HepG2 (cell line): ENCODE measurements around the gene NOXA1. TPM values are rescaled to one million over a fixed set of nuclear protein-coding genes. Genes with fewer than 3 reads are reported as not detected.
"Not testable (repeated sequence)": the region's sequence is repeated elsewhere in the genome, so short reads cannot be mapped to it uniquely, and the experiment has no call there.

Experiments
- ATAC-seq: fragments of 200-7000 bp; cut with Tn5 transposase; 3 replicates; pipeline ENCODE4 v1.9.1; 2020; ENCODE audit warnings: mild to moderate bottlenecking, moderate library complexity
- BruUV-seq: library from RNA; stranded (reverse); fragments of 400-500 nt; replicated peaks from 2 replicates; lab custom pipeline; 2021; lab: Mats Ljungman, UMichigan
- CTCF ChIA-PET: fragments of 300-600 bp; formaldehyde crosslinking; extraction: SDS; loops from one replicate; lab custom pipeline; 2021; ENCODE audit warnings: low total read pairs, inconsistent platforms, low intra/inter-chr PET ratio; lab: Yijun Ruan, JAX
- POLR2A ChIA-PET: fragments of 350-600 bp; sonication (Branson Sonifier 250); formaldehyde crosslinking; loops from one replicate; lab custom pipeline; 2020; ENCODE audit warnings: antibody characterized with exemption, inconsistent platforms; lab: Yijun Ruan, JAX
- DNase-seq: peaks from one replicate; pipeline ENCODE4 v3.0.0-alpha.2; 2015; ENCODE audit warnings: low spot score
- FAIRE-seq: peaks from 3 replicates; lab custom pipeline; 2011; peaks lifted over from hg19 to GRCh38; lab: Jason Lieb, UNC
- H2AFZ ChIP-seq: one replicate; pipeline ENCODE4 v1.6.1; 2011; ENCODE audit warnings: low read length, inconsistent platforms
- H3K27ac ChIP-seq: fragments of 300-600 bp; 3 replicates; pipeline ENCODE4 v1.8.0; 2011; ENCODE audit warnings: mixed run types, mild to moderate bottlenecking, mixed read lengths, low read length, inconsistent platforms; ENCODE audit not compliant: insufficient read depth; ENCODE audit errors: extremely low read length
- H3K27me3 ChIP-seq, 2 experiments: fragments of 200-600 bp in 1 of 2; 2 replicates in 1 of 2; 3 replicates in 1 of 2; pipeline versions ENCODE4 v1.6.0 to v1.8.0; 2011; ENCODE audit warnings: low read length in 2 of 2, mild to moderate bottlenecking in 2 of 2, moderate library complexity in 2 of 2, inconsistent platforms in 1 of 2; ENCODE audit not compliant: insufficient read depth in 2 of 2, control insufficient read depth in 1 of 2
- H3K36me3 ChIP-seq, 2 experiments: fragments of 200-600 bp in 1 of 2; replicated peaks in 1 of 2; 2 replicates in 1 of 2; 3 replicates in 1 of 2; pipeline versions ENCODE4 v1.5.1 to v1.8.0; 2011; ENCODE audit warnings: low read length in 2 of 2, inconsistent platforms in 1 of 2; ENCODE audit not compliant: insufficient read depth in 2 of 2, control insufficient read depth in 1 of 2
- H3K4me1 ChIP-seq: 2 replicates; pipeline ENCODE4 v1.5.1; 2012; ENCODE audit warnings: low read length, inconsistent platforms; ENCODE audit not compliant: insufficient read depth
- H3K4me2 ChIP-seq: 2 replicates; pipeline ENCODE4 v1.6.0; 2011; ENCODE audit warnings: low read depth, low read length, inconsistent platforms
- H3K4me3 ChIP-seq, 3 experiments: fragments of 200-600 bp in 1 of 3; sonication (generic), shearing (Covaris generic) in 1 of 3; replicated peaks in 1 of 3; 2 replicates each; pipeline ENCODE4 v1.5.1; 2011 to 2016; ENCODE audit warnings: low read length in 3 of 3, inconsistent platforms in 2 of 3, low read depth in 2 of 3, mild to moderate bottlenecking in 2 of 3, control low read depth in 1 of 3, mixed read lengths in 1 of 3; ENCODE audit not compliant: insufficient read depth in 1 of 3
- H3K79me2 ChIP-seq: one replicate; pipeline ENCODE4 v1.6.1; 2011; ENCODE audit warnings: low read length, inconsistent platforms; ENCODE audit not compliant: insufficient read depth
- H3K9ac ChIP-seq: 2 replicates; pipeline ENCODE4 v1.6.0; 2011; ENCODE audit warnings: mild to moderate bottlenecking, low read depth, low read length, inconsistent platforms; ENCODE audit not compliant: insufficient read depth
- H3K9me3 ChIP-seq: 2 replicates; pipeline ENCODE4 v1.5.1; 2012; ENCODE audit warnings: mild to moderate bottlenecking, low read length
- H4K20me1 ChIP-seq: 2 replicates; pipeline ENCODE4 v1.6.0; 2011; ENCODE audit warnings: inconsistent platforms, mild to moderate bottlenecking, low read length, moderate library complexity; ENCODE audit not compliant: insufficient read depth
- AGO1 ChIP-seq: fragments of 200-400 bp; formaldehyde crosslinking; IDR thresholded peaks from 2 replicates; pipeline ENCODE4 v1.6.1; 2017; ENCODE audit warnings: mild to moderate bottlenecking, low read depth, low read length, moderate library complexity; ENCODE audit not compliant: poor library complexity, severe bottlenecking
- ESRRA ChIP-seq: sonication (generic); formaldehyde crosslinking; IDR thresholded peaks from 2 replicates; pipeline ENCODE4 v1.5.1; 2020; ENCODE audit warnings: mild to moderate bottlenecking, low read depth, missing genetic modification reagents
- HNRNPL ChIP-seq: fragments of 200-400 bp; formaldehyde crosslinking; IDR thresholded peaks from 2 replicates; pipeline ENCODE4 v1.6.1; 2017; ENCODE audit warnings: mild to moderate bottlenecking, low read depth, low read length
- NKX3-1 ChIP-seq: sonication (generic); formaldehyde crosslinking; IDR thresholded peaks from 2 replicates; pipeline ENCODE4 v1.5.0; 2020; ENCODE audit warnings: missing genetic modification reagents
- SNAPC2 ChIP-seq: sonication (generic); formaldehyde crosslinking; IDR thresholded peaks from 2 replicates; pipeline ENCODE4 v1.8.1; 2022; ENCODE audit warnings: mild to moderate bottlenecking, missing genetic modification reagents
- ZC3H4 ChIP-seq: sonication (generic); formaldehyde crosslinking; IDR thresholded peaks from 2 replicates; pipeline ENCODE4 v1.4.0; 2020; ENCODE audit warnings: missing genetic modification reagents, borderline replicate concordance
- ZNF572 ChIP-seq: sonication (generic); formaldehyde crosslinking; IDR thresholded peaks from 2 replicates; pipeline ENCODE4 v1.5.1; 2020; ENCODE audit warnings: mild to moderate bottlenecking, missing genetic modification reagents
- ZSCAN25 ChIP-seq: sonication (generic); formaldehyde crosslinking; IDR thresholded peaks from 2 replicates; pipeline ENCODE4 v1.8.0; 2022; ENCODE audit warnings: mild to moderate bottlenecking, missing genetic modification reagents
- WGBS: methylation state at CpG from one replicate; pipeline ENCODE4 v1.1.6; 2017; ENCODE audit warnings: low lambda C conversion rate; 5-methylcytosine and 5-hydroxymethylcytosine counted together
- in situ Hi-C: cut with HindIII; loops from 2 replicates; pipeline ENCODE4 v1.10.0; 2017; ENCODE audit warnings: low pct_unique_long_range_greater_than_20kb; ENCODE audit not compliant: extremely low pct_ligation_motif_present
- intact Hi-C: fragments of 100-400 bp; cut with micrococcal nuclease; formaldehyde crosslinking; loops from one replicate; pipeline ENCODE4 v1.10.0; 2022; ENCODE audit not compliant: unreplicated experiment
- polyA plus RNA-seq, 8 experiments: library from polyadenylated mRNA; depleted of rRNA in 3 of 8; stranded (reverse) in 7 of 8; unstranded in 1 of 8; fragments of >200 nt; fragmentation: Illumina TruSeq in 4 of 8; extraction: Trizol in 4 of 8; gene quantifications; 2 replicates each; pipeline versions ENCODE4 v1.2.1 to v1.2.3, GENCODE V29; 2011 to 2016; ENCODE audit warnings: low read depth in 4 of 8, missing spikeins in 1 of 8, mixed read lengths in 1 of 8; ENCODE audit not compliant: insufficient read depth in 1 of 8
- total RNA-seq, 5 experiments: library from RNA; depleted of rRNA; stranded (reverse); fragments of >200 nt; fragmentation: Illumina TruSeq; extraction: Trizol; gene quantifications; 2 replicates each; pipeline ENCODE4 v1.2.3, GENCODE V29; 2016; ENCODE audit warnings: low read depth in 1 of 5
- TF ChIP-seq, protein P1 (sequence below): sonication (generic); formaldehyde crosslinking; IDR thresholded peaks from 2 replicates; pipeline ENCODE4 v1.5.1; 2020; ENCODE audit warnings: mild to moderate bottlenecking, missing genetic modification reagents, moderate library complexity
- TF ChIP-seq, protein P2 (sequence below): sonication (generic); formaldehyde crosslinking; IDR thresholded peaks from 2 replicates; pipeline ENCODE4 v1.4.0; 2020; ENCODE audit warnings: missing genetic modification reagents

Gene NOXA1
- total and polyA plus RNA-seq, 2 of the 13 experiments (the other 11 are each of a cell fraction or from before 2014, with no cell fraction given) = 0.78 to 1.2 TPM

- DNase-seq, ATAC-seq, intact Hi-C loops, H3K9ac ChIP-seq, H3K4me2 ChIP-seq, in situ Hi-C loops, H3K27ac ChIP-seq, BruUV-seq, H2AFZ ChIP-seq, H3K79me2 ChIP-seq, H3K9me3 ChIP-seq, H4K20me1 ChIP-seq, CTCF ChIA-PET, H3K4me3 ChIP-seq, FAIRE-seq, H3K27me3 ChIP-seq, POLR2A ChIA-PET, H3K36me3 ChIP-seq: not testable (repeated sequence)
- TF ChIP-seq ZSCAN25 (CRISPR knock-in tag) = peak; percentile 95
- WGBS = 63% methylated on average over 12 of the region's 12 CpGs
- peaks cover 45% of the 10 kb centered on the region for H3K4me1 ChIP-seq
Observed at GRCh38 chr9:137386507-137387113, 36.6 kb upstream of the NOXA1 start.

- Histone ChIP-seq H3K9ac (no peak overlapping the region), H3K36me3 (no peaks in the 10 kb centered on the region), H3K9me3 (no peaks in the 10 kb centered on the region), H3K4me3 (peak overlapping the region in 2 of 3 experiments; percentile 5 to 9; a peak in 1 of 6 replicates), H2AFZ (no peak overlapping the region), H3K27ac (no peak overlapping the region), H3K4me1 (peaks cover 42% of the 10 kb centered on the region), H3K79me2 (no peaks in the 10 kb centered on the region), H4K20me1 (no peaks in the 10 kb centered on the region), H3K4me2 (peak overlapping the region; percentile 28), H3K27me3 (no peaks in the 10 kb centered on the region; a peak in 1 of 5 replicates)
- BruUV-seq = no TSS peak
- 52% methylated on average over 9 of the region's 34 CpGs for WGBS
- FAIRE-seq (no peak), DNase-seq (no peak), ATAC-seq (peak; percentile 8; the same call in 2 of the 3 replicates)
- CTCF ChIA-PET = no interaction called here
- POLR2A ChIA-PET = no interaction called here
- intact Hi-C loops (no loop called here), in situ Hi-C loops (no loop called here)
- TF ChIP-seq SNAPC2 (CRISPR knock-in tag) (no peak), HNRNPL (0 out of 2 replicates have a peak, but pooled peaks have one; percentile 0), AGO1 (peak; percentile 23), ESRRA (CRISPR knock-in tag) (0 out of 2 replicates have a peak, but pooled peaks have one; percentile 10), ZC3H4 (CRISPR knock-in tag) (no peak), NKX3-1 (CRISPR knock-in tag) (no peak), ZNF572 (CRISPR knock-in tag) (no peak)
- TF ChIP-seq, protein P1, sequence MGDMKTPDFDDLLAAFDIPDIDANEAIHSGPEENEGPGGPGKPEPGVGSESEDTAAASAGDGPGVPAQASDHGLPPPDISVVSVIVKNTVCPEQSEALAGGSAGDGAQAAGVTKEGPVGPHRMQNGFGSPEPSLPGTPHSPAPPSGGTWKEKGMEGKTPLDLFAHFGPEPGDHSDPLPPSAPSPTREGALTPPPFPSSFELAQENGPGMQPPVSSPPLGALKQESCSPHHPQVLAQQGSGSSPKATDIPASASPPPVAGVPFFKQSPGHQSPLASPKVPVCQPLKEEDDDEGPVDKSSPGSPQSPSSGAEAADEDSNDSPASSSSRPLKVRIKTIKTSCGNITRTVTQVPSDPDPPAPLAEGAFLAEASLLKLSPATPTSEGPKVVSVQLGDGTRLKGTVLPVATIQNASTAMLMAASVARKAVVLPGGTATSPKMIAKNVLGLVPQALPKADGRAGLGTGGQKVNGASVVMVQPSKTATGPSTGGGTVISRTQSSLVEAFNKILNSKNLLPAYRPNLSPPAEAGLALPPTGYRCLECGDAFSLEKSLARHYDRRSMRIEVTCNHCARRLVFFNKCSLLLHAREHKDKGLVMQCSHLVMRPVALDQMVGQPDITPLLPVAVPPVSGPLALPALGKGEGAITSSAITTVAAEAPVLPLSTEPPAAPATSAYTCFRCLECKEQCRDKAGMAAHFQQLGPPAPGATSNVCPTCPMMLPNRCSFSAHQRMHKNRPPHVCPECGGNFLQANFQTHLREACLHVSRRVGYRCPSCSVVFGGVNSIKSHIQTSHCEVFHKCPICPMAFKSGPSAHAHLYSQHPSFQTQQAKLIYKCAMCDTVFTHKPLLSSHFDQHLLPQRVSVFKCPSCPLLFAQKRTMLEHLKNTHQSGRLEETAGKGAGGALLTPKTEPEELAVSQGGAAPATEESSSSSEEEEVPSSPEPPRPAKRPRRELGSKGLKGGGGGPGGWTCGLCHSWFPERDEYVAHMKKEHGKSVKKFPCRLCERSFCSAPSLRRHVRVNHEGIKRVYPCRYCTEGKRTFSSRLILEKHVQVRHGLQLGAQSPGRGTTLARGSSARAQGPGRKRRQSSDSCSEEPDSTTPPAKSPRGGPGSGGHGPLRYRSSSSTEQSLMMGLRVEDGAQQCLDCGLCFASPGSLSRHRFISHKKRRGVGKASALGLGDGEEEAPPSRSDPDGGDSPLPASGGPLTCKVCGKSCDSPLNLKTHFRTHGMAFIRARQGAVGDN = peak; percentile 59; the same call in 1 of the 2 replicates
- TF ChIP-seq, protein P2, sequence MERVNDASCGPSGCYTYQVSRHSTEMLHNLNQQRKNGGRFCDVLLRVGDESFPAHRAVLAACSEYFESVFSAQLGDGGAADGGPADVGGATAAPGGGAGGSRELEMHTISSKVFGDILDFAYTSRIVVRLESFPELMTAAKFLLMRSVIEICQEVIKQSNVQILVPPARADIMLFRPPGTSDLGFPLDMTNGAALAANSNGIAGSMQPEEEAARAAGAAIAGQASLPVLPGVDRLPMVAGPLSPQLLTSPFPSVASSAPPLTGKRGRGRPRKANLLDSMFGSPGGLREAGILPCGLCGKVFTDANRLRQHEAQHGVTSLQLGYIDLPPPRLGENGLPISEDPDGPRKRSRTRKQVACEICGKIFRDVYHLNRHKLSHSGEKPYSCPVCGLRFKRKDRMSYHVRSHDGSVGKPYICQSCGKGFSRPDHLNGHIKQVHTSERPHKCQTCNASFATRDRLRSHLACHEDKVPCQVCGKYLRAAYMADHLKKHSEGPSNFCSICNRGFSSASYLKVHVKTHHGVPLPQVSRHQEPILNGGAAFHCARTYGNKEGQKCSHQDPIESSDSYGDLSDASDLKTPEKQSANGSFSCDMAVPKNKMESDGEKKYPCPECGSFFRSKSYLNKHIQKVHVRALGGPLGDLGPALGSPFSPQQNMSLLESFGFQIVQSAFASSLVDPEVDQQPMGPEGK = 0 out of 2 replicates have a peak, but pooled peaks have one; percentile 23
Observed at GRCh38 chr9:137387114-137387890, 35.9 kb upstream of the NOXA1 start.
